Measurements from ENCODE around the gene MDP1. TPM values are rescaled to one million over a fixed set of nuclear protein-coding genes. Genes with fewer than 3 reads are reported as not detected.

MDP1 gene
- 100 to 1,000 TPM in 1 of 4 donors, 10 to 100 TPM in 2, 1 to 10 TPM in 1; 5.6 to 137 (median 24.2) TPM for total RNA-seq

- Histone ChIP-seq H3K4me1 (peaks cover 0 to 4% of the 10 kb centered on the region in 2 donors), H3K4me3 (peak within 1 kb of the TSS; percentile 71 to 80), H3K9me3 (no peaks in the 10 kb centered on the region), H3K27ac (peak within 1 kb of the TSS; percentile 86 to 89), H3K36me3 (no peaks in the 10 kb centered on the region), H3K27me3 (no peaks in the 10 kb centered on the region)
- DNase-seq, result peak; percentile 81 to 82
- TF ChIP-seq CTCF (IDR thresholded peaks at IDR 0.05) (peak; percentile 45 to 68 (median 61)), POLR2A (IDR thresholded peaks at IDR 0.05) (peak; percentile 55 to 66)
- intact Hi-C loops (cut with DNase I; ENCODE audit: low total_unique reads), result no loop called here
Observed at GRCh38 chr14:24215495-24216344, at the start of gene MDP1. MDP1 (minus strand) TSS chr14:24216066; CDS start chr14:24215955, 111 bp downstream.

- no peak overlapping the region for H3K4me3 ChIP-seq
- H3K27me3 ChIP-seq, result no peaks in the 10 kb centered on the region
- intact Hi-C loops (cut with DNase I; ENCODE audit: low total_unique reads), result no loop called here
- H3K4me1 ChIP-seq, result no peaks in the 10 kb centered on the region
- no peaks in the 10 kb centered on the region for H3K9me3 ChIP-seq
- no peak overlapping the region for H3K27ac ChIP-seq
- DNase-seq, result no peak
- TF ChIP-seq POLR2A (IDR thresholded peaks at IDR 0.05) (no peak), CTCF (IDR thresholded peaks at IDR 0.05) (no peak)
- no peaks in the 10 kb centered on the region for H3K36me3 ChIP-seq
Observed at GRCh38 chr14:24264298-24264697, 48.4 kb upstream of the MDP1 start.

- TF ChIP-seq POLR2A (IDR thresholded peaks at IDR 0.05), result no peak
- TF ChIP-seq CTCF (IDR thresholded peaks at IDR 0.05), result no peak
- Histone ChIP-seq H3K4me3 (no peak overlapping the region), H3K4me1 (no peaks in the 10 kb centered on the region), H3K27ac (no peak overlapping the region), H3K36me3 (no peaks in the 10 kb centered on the region), H3K9me3 (no peaks in the 10 kb centered on the region), H3K27me3 (no peaks in the 10 kb centered on the region)
- DNase-seq, result no peak
- intact Hi-C loops (cut with DNase I; ENCODE audit: low total_unique reads), result no loop called here
Observed at GRCh38 chr14:24263848-24264247, 48.0 kb upstream of the MDP1 start.

- Histone ChIP-seq H3K4me1 (no peaks in the 10 kb centered on the region), H3K27ac (no peak within 1 kb of the TSS), H3K27me3 (no peaks in the 10 kb centered on the region), H3K36me3 (no peaks in the 10 kb centered on the region), H3K9me3 (no peaks in the 10 kb centered on the region), H3K4me3 (no peak within 1 kb of the TSS)
- no peak for DNase-seq
- intact Hi-C loops (cut with DNase I; ENCODE audit: low total_unique reads), result no loop called here
- no peak for TF ChIP-seq CTCF (IDR thresholded peaks at IDR 0.05)
- TF ChIP-seq POLR2A (IDR thresholded peaks at IDR 0.05), result no peak
Observed at GRCh38 chr14:24262821-24263733, 47.2 kb upstream of the MDP1 start, which contains the start of gene TGM1. TGM1 (minus strand) TSS chr14:24263177; CDS start chr14:24262352, 825 bp downstream.

All from uterus (tissue), 4 donors.